PC-3 (cell line): Measurements from ENCODE around the gene SLC39A11.

Experiments used
- EZH2 ChIP-seq: fragments of 300-600 bp; sonication (generic); IDR thresholded peaks from one replicate; pipeline ENCODE4 v1.6.1; 2017; ENCODE audit warnings: antibody characterized with exemption, mild to moderate bottlenecking, low read length; ENCODE audit not compliant: unreplicated experiment
- TF ChIP-seq, protein P1 (sequence below): fragments of 300-600 bp; sonication (generic); conservative IDR thresholded peaks from 2 replicates; pipeline ENCODE4 v1.5.1; 2017; ENCODE audit warnings: antibody characterized with exemption, low read depth, mild to moderate bottlenecking, low read length

DNA sequence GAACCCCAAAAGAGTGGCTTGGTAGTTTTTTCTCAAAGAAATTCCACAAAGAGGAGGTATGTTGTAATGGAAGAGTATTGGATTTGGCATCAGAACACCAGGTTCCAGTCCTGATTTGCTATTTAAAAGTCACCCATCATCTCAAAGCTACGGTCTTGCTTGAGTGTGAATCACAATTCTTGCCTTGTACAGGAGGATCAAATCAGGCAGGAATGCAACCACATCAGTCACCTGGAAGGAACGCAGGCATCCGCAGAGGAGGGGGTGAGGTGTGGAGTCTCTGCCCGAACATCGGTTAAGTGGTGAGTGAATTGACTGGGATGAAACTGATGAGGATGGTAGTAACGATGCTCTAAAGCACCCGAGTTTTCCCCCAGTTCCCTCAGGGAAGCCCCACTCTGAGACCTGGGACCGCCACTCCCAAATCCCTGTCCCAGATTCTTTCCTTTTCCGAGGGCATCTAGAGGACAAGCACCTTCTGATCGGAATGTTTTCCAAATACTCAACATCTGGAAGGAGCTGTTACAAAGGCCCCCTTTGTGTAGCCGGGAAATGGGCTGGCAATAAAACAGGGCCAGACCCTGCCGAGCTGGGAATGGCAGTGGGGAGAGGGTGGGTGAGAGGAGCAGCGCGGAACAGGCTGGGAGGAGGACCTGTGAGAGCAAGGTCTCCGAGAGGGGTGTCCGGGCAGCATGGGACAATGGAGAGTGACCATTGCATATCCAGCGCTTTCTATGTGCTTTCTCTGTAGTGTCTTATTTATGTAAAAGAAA, 469.6 kb downstream of the SLC39A11 start:
- TF ChIP-seq, protein P1, sequence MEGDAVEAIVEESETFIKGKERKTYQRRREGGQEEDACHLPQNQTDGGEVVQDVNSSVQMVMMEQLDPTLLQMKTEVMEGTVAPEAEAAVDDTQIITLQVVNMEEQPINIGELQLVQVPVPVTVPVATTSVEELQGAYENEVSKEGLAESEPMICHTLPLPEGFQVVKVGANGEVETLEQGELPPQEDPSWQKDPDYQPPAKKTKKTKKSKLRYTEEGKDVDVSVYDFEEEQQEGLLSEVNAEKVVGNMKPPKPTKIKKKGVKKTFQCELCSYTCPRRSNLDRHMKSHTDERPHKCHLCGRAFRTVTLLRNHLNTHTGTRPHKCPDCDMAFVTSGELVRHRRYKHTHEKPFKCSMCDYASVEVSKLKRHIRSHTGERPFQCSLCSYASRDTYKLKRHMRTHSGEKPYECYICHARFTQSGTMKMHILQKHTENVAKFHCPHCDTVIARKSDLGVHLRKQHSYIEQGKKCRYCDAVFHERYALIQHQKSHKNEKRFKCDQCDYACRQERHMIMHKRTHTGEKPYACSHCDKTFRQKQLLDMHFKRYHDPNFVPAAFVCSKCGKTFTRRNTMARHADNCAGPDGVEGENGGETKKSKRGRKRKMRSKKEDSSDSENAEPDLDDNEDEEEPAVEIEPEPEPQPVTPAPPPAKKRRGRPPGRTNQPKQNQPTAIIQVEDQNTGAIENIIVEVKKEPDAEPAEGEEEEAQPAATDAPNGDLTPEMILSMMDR, result no peak
- TF ChIP-seq EZH2, result no peak
